Hematopoietic multipotent progenitor cell treated with erythropoietin and hydrocortisone succinate and interleukin-3 and kit ligand, for 6 days (in vitro differentiated cells): Measurements from ENCODE around the gene EEFSEC.

Experiments
- DNase-seq: peaks from one replicate; pipeline ENCODE4 v3.0.0-alpha.2; 2015

The EEFSEC gene

GRCh38 chr3:128419311-128419710, 266.0 kb downstream of the EEFSEC start:
- no peak for DNase-seq

GRCh38 chr3:128420289-128420688, 267.0 kb downstream of the EEFSEC start:
- no peak for DNase-seq

GRCh38 chr3:128420720-128421438, 267.6 kb downstream of the EEFSEC start:
- DNase-seq = no peak

GRCh38 chr3:128421439-128421836, 268.2 kb downstream of the EEFSEC start:
- no peak for DNase-seq

- DNase-seq = no peak
Observed at GRCh38 chr3:128421966-128422365, 268.7 kb downstream of the EEFSEC start.

- no peak for DNase-seq
Observed at GRCh38 chr3:128422762-128423524, 269.7 kb downstream of the EEFSEC start.

GRCh38 chr3:128423525-128424147, 270.4 kb downstream of the EEFSEC start:
- peak; percentile 50 for DNase-seq

GRCh38 chr3:128424508-128425069, 271.3 kb downstream of the EEFSEC start:
- no peak for DNase-seq

- DNase-seq = no peak
Observed at GRCh38 chr3:128425142-128425845, 272.0 kb downstream of the EEFSEC start.

GRCh38 chr3:128425846-128426127, 272.5 kb downstream of the EEFSEC start:
- no peak for DNase-seq

GRCh38 chr3:128426128-128426921, 273.0 kb downstream of the EEFSEC start:
- DNase-seq = peak; percentile 71

GRCh38 chr3:128427175-128427857, 274.0 kb downstream of the EEFSEC start:
- DNase-seq = no peak

- no peak for DNase-seq
Observed at GRCh38 chr3:128427872-128428822, 274.9 kb downstream of the EEFSEC start.

GRCh38 chr3:128429275-128429674, 276.0 kb downstream of the EEFSEC start:
- DNase-seq = no peak

GRCh38 chr3:128429751-128430150, 276.5 kb downstream of the EEFSEC start:
- DNase-seq = no peak

GRCh38 chr3:128430301-128430700, 277.0 kb downstream of the EEFSEC start:
- DNase-seq = no peak

GRCh38 chr3:128430731-128431130, 277.4 kb downstream of the EEFSEC start:
- no peak for DNase-seq

- DNase-seq = no peak
Observed at GRCh38 chr3:128431803-128432300, 278.6 kb downstream of the EEFSEC start.

GRCh38 chr3:128432301-128432970, 279.2 kb downstream of the EEFSEC start:
- DNase-seq = no peak
